ENCODE measurements around the gene WWC2.

WWC2 gene

DNA sequence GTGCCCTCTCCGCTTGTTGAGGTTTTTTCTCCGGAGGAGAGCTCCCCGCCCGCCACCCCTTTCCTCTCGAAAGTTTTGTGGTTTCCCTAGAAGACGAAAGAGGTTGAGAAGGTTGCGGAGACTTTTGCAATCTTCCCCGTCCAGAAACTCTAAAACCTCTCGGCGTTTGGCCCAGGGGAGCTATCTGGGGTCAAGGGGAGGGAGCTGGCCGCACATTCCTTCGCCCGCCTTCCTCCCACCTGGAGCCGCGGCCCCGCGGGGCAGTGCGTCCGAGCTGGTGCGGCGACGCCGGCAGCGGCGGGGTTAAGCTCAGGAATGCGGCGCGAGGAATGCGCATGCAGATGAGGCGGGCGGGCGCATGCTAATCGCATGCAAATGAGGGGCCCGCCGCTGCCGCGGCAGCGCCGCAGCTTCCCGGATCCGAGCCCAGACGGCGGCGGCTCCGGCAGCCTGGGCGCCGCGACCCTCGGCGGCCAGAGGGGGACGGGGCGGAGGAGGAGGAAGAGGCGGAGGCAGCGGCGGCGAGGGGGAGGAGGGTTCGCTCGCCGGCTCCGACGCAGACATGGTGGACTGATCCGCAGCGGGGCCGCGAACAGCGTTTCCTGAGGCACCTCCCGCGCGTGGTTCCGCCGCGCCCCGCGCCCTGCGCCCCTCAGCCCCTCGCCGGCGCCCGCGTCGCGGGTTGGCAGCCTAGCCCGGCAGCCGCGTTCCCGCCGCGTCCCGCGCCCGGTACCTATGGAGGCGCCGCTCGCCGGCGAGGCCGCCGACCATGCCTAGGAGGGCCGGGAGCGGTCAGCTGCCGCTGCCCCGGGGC is at the start of gene WWC2:
Gene WWC2, plus strand, starts transcription at position 535 of the 814 bp plus-strand sequence. Its CDS starts 235 bp downstream, at position 770.
- peaks cover 10 to 12% of the 10 kb centered on the region in 2 donors for H3K4me1 ChIP-seq (ENCODE audit: control insufficient read depth in 1 of 2, insufficient read depth in 2 of 2, low read length in 2 of 2)
- no peaks in the 10 kb centered on the region for H3K9me3 ChIP-seq (ENCODE audit: control insufficient read depth in 1 of 2, low read length in 2 of 2)
- H3K27me3 ChIP-seq (ENCODE audit: control insufficient read depth in 1 of 2, insufficient read depth in 2 of 2, low read length in 2 of 2) = peaks cover 16 to 51% of the 10 kb centered on the region in 2 donors
- H3K4me3 ChIP-seq (ENCODE audit: low read depth in 1 of 2, low read length in 2 of 2) = peak within 1 kb of the TSS; percentile 64 to 79
- peak within 1 kb of the TSS; percentile 23 to 44 for H3K9ac ChIP-seq (ENCODE audit: low read depth in 1 of 2, low read length in 2 of 2)
- H3K36me3 ChIP-seq (ENCODE audit: control insufficient read depth in 1 of 2, insufficient read depth in 2 of 2, low read length in 2 of 2) = no peaks in the 10 kb centered on the region
- H3K27ac ChIP-seq (ENCODE audit: low read depth, low read length) = peak within 1 kb of the TSS; percentile 83

DNA sequence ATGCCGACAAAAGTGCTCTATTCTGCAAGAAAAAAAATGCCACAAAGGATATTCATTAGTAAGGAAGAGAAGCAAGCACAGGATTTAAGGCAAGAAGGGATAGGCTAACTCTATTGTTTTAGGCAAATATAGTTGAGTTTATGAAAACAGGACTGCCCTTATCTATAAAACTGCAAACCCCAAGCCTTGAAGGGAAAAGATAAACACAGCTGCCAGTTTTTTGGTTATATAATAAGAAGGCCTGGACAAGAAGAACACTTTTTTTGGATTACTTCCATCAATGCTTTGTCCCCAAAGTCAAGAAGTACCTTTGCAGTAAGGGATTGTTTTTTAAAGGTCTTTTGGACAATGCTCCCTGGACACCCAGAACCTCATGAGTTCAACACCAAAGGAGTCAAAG is 45.4 kb upstream of the WWC2 start:
- H3K27ac ChIP-seq (ENCODE audit: low read depth, low read length) = no peak overlapping the region
- no peak overlapping the region for H3K9ac ChIP-seq (ENCODE audit: low read depth in 1 of 2, low read length in 2 of 2)
- no peaks in the 10 kb centered on the region for H3K4me1 ChIP-seq (ENCODE audit: control insufficient read depth in 1 of 2, insufficient read depth in 2 of 2, low read length in 2 of 2)
- H3K27me3 ChIP-seq (ENCODE audit: control insufficient read depth in 1 of 2, insufficient read depth in 2 of 2, low read length in 2 of 2) = no peaks in the 10 kb centered on the region
- no peaks in the 10 kb centered on the region for H3K9me3 ChIP-seq (ENCODE audit: control insufficient read depth in 1 of 2, low read length in 2 of 2)
- H3K4me3 ChIP-seq (ENCODE audit: low read depth in 1 of 2, low read length in 2 of 2) = no peak overlapping the region
- no peaks in the 10 kb centered on the region for H3K36me3 ChIP-seq (ENCODE audit: control insufficient read depth in 1 of 2, insufficient read depth in 2 of 2, low read length in 2 of 2)

DNA sequence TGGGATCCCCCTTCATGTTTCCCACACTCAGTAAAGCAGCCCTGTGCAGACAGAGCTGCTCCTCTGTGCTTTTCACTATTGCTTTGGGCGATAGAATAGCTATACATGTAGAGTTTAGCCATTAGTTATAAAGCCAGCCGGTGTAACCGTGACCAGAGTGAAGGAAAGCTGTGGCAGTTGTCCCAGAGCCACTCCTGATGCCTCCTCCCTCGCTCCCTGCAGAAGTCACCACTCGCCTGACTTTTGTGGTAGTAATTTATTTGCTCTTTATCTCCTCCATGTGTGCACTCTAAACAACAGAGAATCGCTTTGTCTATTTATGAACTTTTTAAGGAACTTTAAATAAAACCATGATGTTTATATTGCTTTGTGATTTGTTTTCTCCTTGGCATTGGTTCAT is 41.8 kb upstream of the WWC2 start:
- no peaks in the 10 kb centered on the region for H3K27me3 ChIP-seq (ENCODE audit: control insufficient read depth in 1 of 2, insufficient read depth in 2 of 2, low read length in 2 of 2)
- no peaks in the 10 kb centered on the region for H3K9me3 ChIP-seq (ENCODE audit: control insufficient read depth in 1 of 2, low read length in 2 of 2)
- no peaks in the 10 kb centered on the region for H3K4me1 ChIP-seq (ENCODE audit: control insufficient read depth in 1 of 2, insufficient read depth in 2 of 2, low read length in 2 of 2)
- H3K36me3 ChIP-seq (ENCODE audit: control insufficient read depth in 1 of 2, insufficient read depth in 2 of 2, low read length in 2 of 2) = no peaks in the 10 kb centered on the region
- H3K9ac ChIP-seq (ENCODE audit: low read depth in 1 of 2, low read length in 2 of 2) = no peak overlapping the region
- H3K27ac ChIP-seq (ENCODE audit: low read depth, low read length) = no peak overlapping the region
- H3K4me3 ChIP-seq (ENCODE audit: low read depth in 1 of 2, low read length in 2 of 2) = no peak overlapping the region

DNA sequence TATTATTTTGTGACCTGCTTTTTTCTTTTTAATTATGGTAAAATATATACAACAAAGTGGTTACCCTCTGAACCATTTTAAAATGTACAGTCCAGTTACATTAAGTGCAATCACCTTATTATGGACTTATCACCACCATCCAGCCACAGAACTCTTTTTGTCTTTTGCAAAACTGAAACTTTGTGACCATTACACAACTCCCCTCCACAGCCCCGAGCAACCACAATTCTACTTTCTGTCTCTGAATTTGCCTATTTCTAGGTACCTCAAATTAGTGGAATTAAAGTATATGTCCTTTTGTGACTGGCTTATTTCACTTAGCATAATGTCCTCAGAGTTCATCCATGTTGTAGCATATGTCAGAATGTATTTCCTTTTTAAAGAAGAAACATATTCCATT is 39.3 kb upstream of the WWC2 start:
- no peaks in the 10 kb centered on the region for H3K9me3 ChIP-seq (ENCODE audit: control insufficient read depth in 1 of 2, low read length in 2 of 2)

DNA sequence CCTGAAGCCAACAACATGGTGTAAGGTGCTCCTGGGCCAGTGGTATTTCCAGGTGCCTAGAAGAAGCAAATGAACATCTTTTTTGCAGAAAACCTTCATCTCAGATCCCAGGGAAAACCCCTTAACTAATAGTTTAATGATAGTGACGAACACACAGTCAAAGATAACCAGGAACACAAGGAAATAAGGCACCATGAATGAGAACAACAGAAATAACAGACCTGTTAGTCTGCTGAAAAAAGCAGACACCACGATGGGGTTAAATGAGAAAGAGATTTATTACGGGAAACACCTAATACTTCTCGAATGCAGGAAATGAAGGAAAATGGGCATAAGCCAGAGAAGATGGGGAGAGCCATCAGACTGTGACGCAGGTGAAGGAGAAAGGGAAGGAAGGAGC is 30.6 kb upstream of the WWC2 start:
- Histone ChIP-seq H3K9me3 (ENCODE audit: control insufficient read depth in 1 of 2, low read length in 2 of 2) (no peaks in the 10 kb centered on the region), H3K4me1 (ENCODE audit: control insufficient read depth in 1 of 2, insufficient read depth in 2 of 2, low read length in 2 of 2) (no peaks in the 10 kb centered on the region), H3K27ac (ENCODE audit: low read depth, low read length) (no peak overlapping the region), H3K36me3 (ENCODE audit: control insufficient read depth in 1 of 2, insufficient read depth in 2 of 2, low read length in 2 of 2) (no peaks in the 10 kb centered on the region), H3K9ac (ENCODE audit: low read depth in 1 of 2, low read length in 2 of 2) (no peak overlapping the region), H3K4me3 (ENCODE audit: low read depth in 1 of 2, low read length in 2 of 2) (no peak overlapping the region), H3K27me3 (ENCODE audit: control insufficient read depth in 1 of 2, insufficient read depth in 2 of 2, low read length in 2 of 2) (no peaks in the 10 kb centered on the region)

More for the DNA sequence above, 39.3 kb upstream of the WWC2 start:
- no peak overlapping the region for H3K27ac ChIP-seq (ENCODE audit: low read depth, low read length)
- no peaks in the 10 kb centered on the region for H3K4me1 ChIP-seq (ENCODE audit: control insufficient read depth in 1 of 2, insufficient read depth in 2 of 2, low read length in 2 of 2)
- no peaks in the 10 kb centered on the region for H3K27me3 ChIP-seq (ENCODE audit: control insufficient read depth in 1 of 2, insufficient read depth in 2 of 2, low read length in 2 of 2)
- H3K36me3 ChIP-seq (ENCODE audit: control insufficient read depth in 1 of 2, insufficient read depth in 2 of 2, low read length in 2 of 2) = no peaks in the 10 kb centered on the region
- H3K9ac ChIP-seq (ENCODE audit: low read depth in 1 of 2, low read length in 2 of 2) = no peak overlapping the region
- H3K4me3 ChIP-seq (ENCODE audit: low read depth in 1 of 2, low read length in 2 of 2) = no peak overlapping the region

DNA sequence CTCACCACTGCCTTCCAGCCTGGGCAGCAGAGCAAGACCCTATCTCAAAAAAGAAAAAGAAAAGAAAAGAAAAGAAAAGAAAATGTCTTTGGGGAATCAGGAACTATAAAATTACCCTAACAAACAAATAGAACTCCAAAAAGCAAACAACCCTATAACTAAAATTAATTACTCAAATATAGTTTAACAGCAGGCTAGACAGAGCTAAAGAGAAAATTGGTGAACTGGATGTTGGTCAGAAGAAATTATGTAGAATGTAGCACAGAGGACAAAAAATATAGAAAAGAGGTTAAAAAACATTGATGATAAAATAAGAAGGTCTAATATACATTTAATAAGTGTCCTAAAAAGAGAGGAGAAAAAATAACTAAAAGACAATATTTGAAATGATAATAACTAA is 27.8 kb upstream of the WWC2 start:
- no peaks in the 10 kb centered on the region for H3K4me1 ChIP-seq (ENCODE audit: control insufficient read depth in 1 of 2, insufficient read depth in 2 of 2, low read length in 2 of 2)
- H3K27me3 ChIP-seq (ENCODE audit: control insufficient read depth in 1 of 2, insufficient read depth in 2 of 2, low read length in 2 of 2) = no peaks in the 10 kb centered on the region

DNA sequence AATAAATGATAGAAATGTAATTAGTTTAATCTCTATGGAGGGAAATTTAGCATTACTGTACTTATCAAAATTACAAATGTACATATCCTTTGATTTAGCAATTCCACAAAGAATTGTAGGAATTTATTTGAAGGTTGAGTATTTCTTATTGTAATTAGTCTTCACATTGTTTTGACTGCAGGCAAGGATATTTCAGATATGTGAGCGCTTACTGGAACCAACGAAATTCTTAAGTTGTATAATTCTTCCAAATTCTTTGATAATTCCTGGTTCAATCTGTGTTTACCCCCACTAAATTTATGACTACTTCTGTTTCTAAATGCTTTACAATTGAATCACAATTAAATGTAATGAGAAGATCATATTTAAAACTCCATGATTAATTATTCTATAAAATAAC is 26.9 kb upstream of the WWC2 start:
- Histone ChIP-seq H3K4me1 (ENCODE audit: control insufficient read depth in 1 of 2, insufficient read depth in 2 of 2, low read length in 2 of 2) (no peaks in the 10 kb centered on the region), H3K36me3 (ENCODE audit: control insufficient read depth in 1 of 2, insufficient read depth in 2 of 2, low read length in 2 of 2) (no peaks in the 10 kb centered on the region), H3K9ac (ENCODE audit: low read depth in 1 of 2, low read length in 2 of 2) (no peak overlapping the region), H3K9me3 (ENCODE audit: control insufficient read depth in 1 of 2, low read length in 2 of 2) (no peaks in the 10 kb centered on the region), H3K27ac (ENCODE audit: low read depth, low read length) (no peak overlapping the region), H3K4me3 (ENCODE audit: low read depth in 1 of 2, low read length in 2 of 2) (no peak overlapping the region), H3K27me3 (ENCODE audit: control insufficient read depth in 1 of 2, insufficient read depth in 2 of 2, low read length in 2 of 2) (no peaks in the 10 kb centered on the region)

More for the DNA sequence above, 27.8 kb upstream of the WWC2 start:
- Histone ChIP-seq H3K9ac (ENCODE audit: low read depth in 1 of 2, low read length in 2 of 2) (no peak overlapping the region), H3K27ac (ENCODE audit: low read depth, low read length) (no peak overlapping the region), H3K36me3 (ENCODE audit: control insufficient read depth in 1 of 2, insufficient read depth in 2 of 2, low read length in 2 of 2) (no peaks in the 10 kb centered on the region), H3K4me3 (ENCODE audit: low read depth in 1 of 2, low read length in 2 of 2) (no peak overlapping the region), H3K9me3 (ENCODE audit: control insufficient read depth in 1 of 2, low read length in 2 of 2) (no peaks in the 10 kb centered on the region)

DNA sequence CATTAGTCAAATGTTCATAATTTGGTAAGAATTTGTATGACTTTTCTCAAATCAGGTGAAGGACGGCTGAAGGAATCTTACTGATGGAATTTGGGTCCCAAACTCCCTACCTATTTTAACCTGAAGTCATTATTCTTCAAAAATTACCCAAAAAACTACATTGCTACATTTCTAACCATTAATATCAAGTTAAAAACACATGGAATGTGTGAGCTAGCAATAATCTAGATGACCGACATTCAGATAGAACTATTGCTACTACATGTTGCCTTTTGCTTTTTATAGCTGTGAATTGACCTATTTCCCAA is 25.3 kb upstream of the WWC2 start:
- H3K4me3 ChIP-seq (ENCODE audit: low read depth in 1 of 2, low read length in 2 of 2) = no peak overlapping the region
- no peak overlapping the region for H3K9ac ChIP-seq (ENCODE audit: low read depth in 1 of 2, low read length in 2 of 2)
- no peaks in the 10 kb centered on the region for H3K4me1 ChIP-seq (ENCODE audit: control insufficient read depth in 1 of 2, insufficient read depth in 2 of 2, low read length in 2 of 2)
- no peak overlapping the region for H3K27ac ChIP-seq (ENCODE audit: low read depth, low read length)
- H3K27me3 ChIP-seq (ENCODE audit: control insufficient read depth in 1 of 2, insufficient read depth in 2 of 2, low read length in 2 of 2) = no peaks in the 10 kb centered on the region
- H3K36me3 ChIP-seq (ENCODE audit: control insufficient read depth in 1 of 2, insufficient read depth in 2 of 2, low read length in 2 of 2) = no peaks in the 10 kb centered on the region
- H3K9me3 ChIP-seq (ENCODE audit: control insufficient read depth in 1 of 2, low read length in 2 of 2) = no peaks in the 10 kb centered on the region

DNA sequence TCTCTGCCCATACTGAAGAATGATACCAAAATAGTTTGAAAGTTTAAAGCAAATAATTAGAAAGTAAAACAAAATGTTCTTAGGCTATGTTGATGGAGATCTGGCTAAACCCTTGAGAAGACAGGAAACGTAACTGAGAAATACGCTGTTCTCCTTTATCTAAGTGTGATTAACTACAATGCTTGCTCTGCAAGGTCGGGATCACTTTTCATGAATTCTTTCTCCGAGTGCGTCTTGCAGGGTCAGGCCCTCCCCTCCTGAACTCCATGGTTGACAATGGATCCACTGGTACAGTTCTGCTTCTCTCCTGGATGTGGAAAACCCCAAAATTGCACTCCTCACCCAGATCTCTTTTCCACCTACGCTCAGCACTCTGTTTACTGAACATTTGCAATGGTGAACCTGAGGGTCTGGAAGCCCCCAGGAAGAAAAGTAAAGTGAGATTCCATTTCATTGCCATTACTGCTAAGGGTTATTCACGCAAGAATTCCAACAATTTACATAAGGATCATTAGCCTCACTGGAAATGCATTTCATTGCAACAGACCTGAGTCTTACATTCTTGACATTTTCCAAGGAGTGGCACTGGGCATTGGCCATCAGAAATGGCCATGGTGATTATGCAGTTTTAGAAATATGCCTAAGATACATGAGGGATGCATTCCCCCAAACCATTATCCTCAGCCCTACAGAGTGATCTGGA is 24.6 kb upstream of the WWC2 start:
- H3K9ac ChIP-seq (ENCODE audit: low read depth in 1 of 2, low read length in 2 of 2) = no peak overlapping the region
- no peaks in the 10 kb centered on the region for H3K36me3 ChIP-seq (ENCODE audit: control insufficient read depth in 1 of 2, insufficient read depth in 2 of 2, low read length in 2 of 2)
- no peaks in the 10 kb centered on the region for H3K9me3 ChIP-seq (ENCODE audit: control insufficient read depth in 1 of 2, low read length in 2 of 2)
- H3K4me3 ChIP-seq (ENCODE audit: low read depth in 1 of 2, low read length in 2 of 2) = no peak overlapping the region
- no peaks in the 10 kb centered on the region for H3K4me1 ChIP-seq (ENCODE audit: control insufficient read depth in 1 of 2, insufficient read depth in 2 of 2, low read length in 2 of 2)
- H3K27me3 ChIP-seq (ENCODE audit: control insufficient read depth in 1 of 2, insufficient read depth in 2 of 2, low read length in 2 of 2) = no peaks in the 10 kb centered on the region
- H3K27ac ChIP-seq (ENCODE audit: low read depth, low read length) = no peak overlapping the region

DNA sequence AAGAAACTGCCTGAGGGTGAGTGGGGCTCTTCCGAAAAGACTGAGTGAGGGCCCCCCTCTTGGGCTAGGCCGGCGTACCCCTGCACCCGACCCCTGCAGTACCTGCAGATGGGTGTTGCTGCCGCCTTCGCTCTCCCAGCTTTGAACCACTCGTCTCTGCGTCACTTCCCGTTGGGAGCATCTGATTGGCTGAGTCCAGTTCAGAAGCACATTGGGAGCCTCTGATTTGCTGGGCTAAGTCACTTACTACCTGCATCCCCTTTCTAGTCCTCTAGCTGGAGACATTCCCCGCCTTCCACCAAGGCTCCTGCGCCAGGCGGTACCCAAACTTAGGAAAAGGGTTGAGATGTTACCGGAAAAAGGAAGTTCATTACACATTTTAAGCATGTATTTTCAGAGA is 20.4 kb upstream of the WWC2 start:
- Histone ChIP-seq H3K36me3 (ENCODE audit: control insufficient read depth in 1 of 2, insufficient read depth in 2 of 2, low read length in 2 of 2) (no peaks in the 10 kb centered on the region), H3K27ac (ENCODE audit: low read depth, low read length) (no peak overlapping the region), H3K4me1 (ENCODE audit: control insufficient read depth in 1 of 2, insufficient read depth in 2 of 2, low read length in 2 of 2) (peaks cover 0 to 5% of the 10 kb centered on the region in 2 donors), H3K27me3 (ENCODE audit: control insufficient read depth in 1 of 2, insufficient read depth in 2 of 2, low read length in 2 of 2) (no peaks in the 10 kb centered on the region), H3K9me3 (ENCODE audit: control insufficient read depth in 1 of 2, low read length in 2 of 2) (no peaks in the 10 kb centered on the region), H3K9ac (ENCODE audit: low read depth in 1 of 2, low read length in 2 of 2) (no peak overlapping the region), H3K4me3 (ENCODE audit: low read depth in 1 of 2, low read length in 2 of 2) (no peak overlapping the region)

Measured in duodenal mucosa (tissue), 2 donors.